HEK293 (cell line): Measurements from ENCODE around the gene OR6P1.

Experiments used
- CTCF ChIA-PET: fragments of 350-600 bp; formaldehyde crosslinking; extraction: SDS; loops from one replicate; lab custom pipeline; 2021; ENCODE audit warnings: antibody characterized with exemption; lab: Yijun Ruan, JAX
- POLR2A ChIA-PET: fragments of 300-600 bp; formaldehyde crosslinking; extraction: SDS; loops from one replicate; lab custom pipeline; 2020; ENCODE audit warnings: antibody characterized with exemption, inconsistent platforms; lab: Yijun Ruan, JAX
- H3K27ac ChIP-seq: fragments of 200-500 bp; sonication (Bioruptor generic); 2 replicates; pipeline ENCODE4 v1.5.1; 2014; ENCODE audit warnings: low read depth, low read length, control low read depth, inconsistent platforms; ENCODE audit errors: extremely low read depth
- H3K36me3 ChIP-seq, 2 experiments: fragments of 200-500 bp in 1 of 2; sonication (Bioruptor generic) in 1 of 2; 1 replicate in 1 of 2; 2 replicates in 1 of 2; pipeline ENCODE4 v1.5.1; 2014 to 2017; ENCODE audit warnings: inconsistent platforms in 2 of 2, low read length in 2 of 2; ENCODE audit not compliant: control insufficient read depth in 2 of 2, insufficient read depth in 1 of 2
- H3K4me1 ChIP-seq: fragments of 200-500 bp; sonication (Bioruptor generic); 2 replicates; pipeline ENCODE4 v1.5.1; 2014; ENCODE audit warnings: mild to moderate bottlenecking, low read length, inconsistent platforms; ENCODE audit not compliant: control insufficient read depth, insufficient read depth
- H3K4me3 ChIP-seq: 2 replicates; pipeline ENCODE4 v1.5.1; 2011; ENCODE audit warnings: low read depth, mild to moderate bottlenecking, control low read depth, low read length, moderate library complexity
- H3K9me3 ChIP-seq: fragments of 200-500 bp; sonication (Bioruptor generic); 2 replicates; pipeline ENCODE4 v1.5.1; 2014; ENCODE audit warnings: low read depth, low read length, inconsistent platforms; ENCODE audit not compliant: control insufficient read depth, insufficient read depth
- OSR2 ChIP-seq: fragments of 450-650 bp; formaldehyde crosslinking; IDR thresholded peaks from 2 replicates; pipeline ENCODE4 v1.5.1; 2016; ENCODE audit warnings: missing biosample characterization, missing genetic modification characterization
- TCF7L2 ChIP-seq: IDR thresholded peaks from 2 replicates; pipeline ENCODE4 v1.6.1; 2011; ENCODE audit warnings: low read depth, mild to moderate bottlenecking, inconsistent platforms, low read length, moderate library complexity, borderline replicate concordance
- ZBTB17 ChIP-seq: fragments of 450-650 bp; formaldehyde crosslinking; IDR thresholded peaks from 2 replicates; pipeline ENCODE4 v1.5.1; 2016; ENCODE audit warnings: missing biosample characterization, missing genetic modification characterization
- ZFP41 ChIP-seq: fragments of 450-650 bp; formaldehyde crosslinking; IDR thresholded peaks from 2 replicates; pipeline ENCODE4 v1.5.1; 2016; ENCODE audit warnings: missing biosample characterization, missing genetic modification characterization, borderline replicate concordance
- ZNF157 ChIP-seq: fragments of 450-650 bp; formaldehyde crosslinking; IDR thresholded peaks from 2 replicates; pipeline ENCODE4 v1.5.1; 2016; ENCODE audit warnings: missing biosample characterization, missing genetic modification characterization
- ZNF184 ChIP-seq: fragments of 450-650 bp; IDR thresholded peaks from 2 replicates; pipeline ENCODE4 v1.5.1; 2018; ENCODE audit warnings: missing biosample characterization, mild to moderate bottlenecking, missing genetic modification characterization
- ZNF366 ChIP-seq: fragments of 450-650 bp; formaldehyde crosslinking; conservative IDR thresholded peaks from 2 replicates; pipeline ENCODE4 v1.5.1; 2016; ENCODE audit warnings: missing biosample characterization, missing genetic modification characterization
- ZNF37A ChIP-seq: fragments of 450-650 bp; IDR thresholded peaks from 2 replicates; pipeline ENCODE4 v1.5.1; 2018; ENCODE audit warnings: missing biosample characterization, missing genetic modification characterization
- ZNF549 ChIP-seq: fragments of 450-650 bp; IDR thresholded peaks from 2 replicates; pipeline ENCODE4 v1.5.1; 2018; ENCODE audit warnings: missing biosample characterization, missing genetic modification characterization, mild to moderate bottlenecking, inconsistent platforms, moderate library complexity
- ZNF585B ChIP-seq: fragments of 450-650 bp; formaldehyde crosslinking; IDR thresholded peaks from 2 replicates; pipeline ENCODE4 v1.5.1; 2016; ENCODE audit warnings: missing biosample characterization, missing genetic modification characterization
- ZNF624 ChIP-seq: fragments of 450-650 bp; formaldehyde crosslinking; IDR thresholded peaks from 2 replicates; pipeline ENCODE4 v1.5.1; 2017; ENCODE audit warnings: missing biosample characterization, missing genetic modification characterization
- ZNF626 ChIP-seq: fragments of 450-650 bp; sonication (Bioruptor Pico); formaldehyde crosslinking; IDR thresholded peaks from 2 replicates; pipeline ENCODE4 v1.5.1; 2018; ENCODE audit warnings: missing biosample characterization, missing genetic modification characterization, inconsistent platforms
- ZNF677 ChIP-seq: fragments of 450-650 bp; IDR thresholded peaks from 2 replicates; pipeline ENCODE4 v1.5.0; 2018; ENCODE audit warnings: missing biosample characterization, mild to moderate bottlenecking, missing genetic modification characterization, moderate library complexity
- ZNF701 ChIP-seq: fragments of 450-650 bp; formaldehyde crosslinking; IDR thresholded peaks from 2 replicates; pipeline ENCODE4 v1.5.1; 2016; ENCODE audit warnings: missing biosample characterization, missing genetic modification characterization
- ZNF747 ChIP-seq: fragments of 450-650 bp; formaldehyde crosslinking; IDR thresholded peaks from 2 replicates; pipeline ENCODE4 v1.5.1; 2016; ENCODE audit warnings: missing biosample characterization, missing genetic modification characterization
- ZNF837 ChIP-seq: fragments of 450-650 bp; formaldehyde crosslinking; IDR thresholded peaks from 2 replicates; pipeline ENCODE4 v1.5.1; 2016; ENCODE audit warnings: missing biosample characterization, missing genetic modification characterization
- ZNF843 ChIP-seq: fragments of 450-650 bp; formaldehyde crosslinking; IDR thresholded peaks from 2 replicates; pipeline ENCODE4 v1.5.1; 2016; ENCODE audit warnings: missing biosample characterization, missing genetic modification characterization
- ZSCAN30 ChIP-seq: fragments of 450-650 bp; IDR thresholded peaks from 2 replicates; pipeline ENCODE4 v1.5.1; 2018; ENCODE audit warnings: missing biosample characterization, mild to moderate bottlenecking, missing genetic modification characterization, moderate library complexity
- TF ChIP-seq, protein P1 (sequence below): fragments of 450-650 bp; formaldehyde crosslinking; IDR thresholded peaks from 2 replicates; pipeline ENCODE4 v1.5.0; 2017; ENCODE audit warnings: missing biosample characterization, missing genetic modification characterization, borderline replicate concordance
- TF ChIP-seq, protein P2 (sequence below): fragments of 450-650 bp; formaldehyde crosslinking; IDR thresholded peaks from 2 replicates; pipeline ENCODE4 v1.5.1; 2016; ENCODE audit warnings: missing biosample characterization, missing genetic modification characterization
- TF ChIP-seq, protein P3 (sequence below): fragments of 450-650 bp; formaldehyde crosslinking; IDR thresholded peaks from 2 replicates; pipeline ENCODE4 v1.5.1; 2016; ENCODE audit warnings: missing biosample characterization, missing genetic modification characterization
- TF ChIP-seq, protein P4 (sequence below): fragments of 450-650 bp; formaldehyde crosslinking; IDR thresholded peaks from 2 replicates; pipeline ENCODE4 v1.5.1; 2016; ENCODE audit warnings: missing biosample characterization, missing genetic modification characterization, low read depth
- TF ChIP-seq, protein P5 (sequence below): fragments of 450-650 bp; formaldehyde crosslinking; IDR thresholded peaks from 2 replicates; pipeline ENCODE4 v1.5.1; 2016; ENCODE audit warnings: missing biosample characterization, missing genetic modification characterization
- TF ChIP-seq, protein P6 (sequence below): fragments of 450-650 bp; formaldehyde crosslinking; IDR thresholded peaks from 2 replicates; pipeline ENCODE4 v1.5.1; 2016; ENCODE audit warnings: missing biosample characterization, missing genetic modification characterization
- TF ChIP-seq, protein P7 (sequence below): fragments of 450-650 bp; formaldehyde crosslinking; IDR thresholded peaks from 2 replicates; pipeline ENCODE4; 2016; ENCODE audit warnings: missing biosample characterization, missing genetic modification characterization

Gene OR6P1

DNA sequence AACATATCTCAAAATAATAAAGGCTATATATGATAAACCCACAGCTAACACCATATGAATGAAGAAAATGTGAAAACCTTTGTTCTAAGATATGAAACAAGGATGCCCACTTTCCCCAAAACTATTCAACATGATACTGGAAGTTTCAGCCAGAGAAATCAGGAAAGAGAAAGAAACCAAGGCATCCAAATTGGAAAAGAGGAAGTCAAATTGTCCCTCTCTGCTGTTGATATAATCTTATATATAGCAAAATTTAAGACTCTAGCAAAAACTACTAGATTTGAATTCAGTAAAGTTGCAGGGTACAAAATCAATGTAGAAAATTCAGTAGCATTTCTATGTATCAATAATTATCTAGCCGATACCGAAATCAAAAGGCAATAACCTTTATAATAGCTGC lies 30.4 kb upstream of the OR6P1 start:
- no peaks in the 10 kb centered on the region for H3K9me3 ChIP-seq
- TF ChIP-seq ZNF549 (tag by site-specific recombination) (no peak), ZSCAN30 (tag by site-specific recombination) (no peak), ZNF677 (tag by site-specific recombination) (no peak), ZNF624 (tag by site-specific recombination) (no peak), TCF7L2 (no peak), ZNF626 (tag by site-specific recombination) (no peak), ZNF837 (tag by site-specific recombination) (no peak), ZBTB17 (tag by site-specific recombination) (no peak), ZNF37A (tag by site-specific recombination) (no peak), ZNF184 (tag by site-specific recombination) (no peak), ZNF366 (tag by site-specific recombination) (no peak), ZNF747 (tag by site-specific recombination) (no peak), ZNF585B (tag by site-specific recombination) (no peak)
- TF ChIP-seq, protein P1, sequence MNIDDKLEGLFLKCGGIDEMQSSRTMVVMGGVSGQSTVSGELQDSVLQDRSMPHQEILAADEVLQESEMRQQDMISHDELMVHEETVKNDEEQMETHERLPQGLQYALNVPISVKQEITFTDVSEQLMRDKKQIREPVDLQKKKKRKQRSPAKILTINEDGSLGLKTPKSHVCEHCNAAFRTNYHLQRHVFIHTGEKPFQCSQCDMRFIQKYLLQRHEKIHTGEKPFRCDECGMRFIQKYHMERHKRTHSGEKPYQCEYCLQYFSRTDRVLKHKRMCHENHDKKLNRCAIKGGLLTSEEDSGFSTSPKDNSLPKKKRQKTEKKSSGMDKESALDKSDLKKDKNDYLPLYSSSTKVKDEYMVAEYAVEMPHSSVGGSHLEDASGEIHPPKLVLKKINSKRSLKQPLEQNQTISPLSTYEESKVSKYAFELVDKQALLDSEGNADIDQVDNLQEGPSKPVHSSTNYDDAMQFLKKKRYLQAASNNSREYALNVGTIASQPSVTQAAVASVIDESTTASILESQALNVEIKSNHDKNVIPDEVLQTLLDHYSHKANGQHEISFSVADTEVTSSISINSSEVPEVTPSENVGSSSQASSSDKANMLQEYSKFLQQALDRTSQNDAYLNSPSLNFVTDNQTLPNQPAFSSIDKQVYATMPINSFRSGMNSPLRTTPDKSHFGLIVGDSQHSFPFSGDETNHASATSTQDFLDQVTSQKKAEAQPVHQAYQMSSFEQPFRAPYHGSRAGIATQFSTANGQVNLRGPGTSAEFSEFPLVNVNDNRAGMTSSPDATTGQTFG (tag by site-specific recombination): no peak
- TF ChIP-seq, all 188 proteins: peak for 0
- H3K36me3 ChIP-seq: no peaks in the 10 kb centered on the region
- no peaks in the 10 kb centered on the region for H3K4me1 ChIP-seq
- no peak overlapping the region for H3K27ac ChIP-seq
- ChIA-PET POLR2A (no interaction called here), CTCF (interaction anchor here (0.7 kb wide), 1 partner anchor 113 kb away, joined by 3 read pairs; no protein-coding TSS in a partner anchor)
- no peak overlapping the region for H3K4me3 ChIP-seq

DNA sequence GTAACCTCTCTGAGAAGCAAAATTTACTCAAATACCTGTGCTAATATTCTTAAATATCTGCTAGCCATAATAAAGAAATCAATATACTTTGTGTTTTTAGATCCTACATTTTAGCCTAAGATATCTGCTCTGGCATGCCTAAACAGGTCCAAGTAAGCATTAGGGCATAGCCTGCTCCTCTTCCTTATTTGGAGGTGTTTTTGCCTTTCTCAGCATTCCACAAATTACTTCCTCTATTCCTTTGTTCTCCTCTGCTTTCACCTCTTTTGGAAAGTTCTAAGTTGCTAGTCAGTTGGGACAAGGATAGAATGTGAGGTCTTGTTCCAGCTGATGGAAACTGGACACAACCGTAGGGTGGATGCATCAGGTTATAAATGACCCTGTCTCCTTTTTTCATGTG lies 16.6 kb upstream of the OR6P1 start:
- Histone ChIP-seq H3K9me3 (no peaks in the 10 kb centered on the region), H3K4me3 (no peak overlapping the region), H3K27ac (no peak overlapping the region), H3K4me1 (no peaks in the 10 kb centered on the region), H3K36me3 (no peaks in the 10 kb centered on the region)
- POLR2A ChIA-PET: no interaction called here
- CTCF ChIA-PET: no interaction called here
- TF ChIP-seq, protein P2, sequence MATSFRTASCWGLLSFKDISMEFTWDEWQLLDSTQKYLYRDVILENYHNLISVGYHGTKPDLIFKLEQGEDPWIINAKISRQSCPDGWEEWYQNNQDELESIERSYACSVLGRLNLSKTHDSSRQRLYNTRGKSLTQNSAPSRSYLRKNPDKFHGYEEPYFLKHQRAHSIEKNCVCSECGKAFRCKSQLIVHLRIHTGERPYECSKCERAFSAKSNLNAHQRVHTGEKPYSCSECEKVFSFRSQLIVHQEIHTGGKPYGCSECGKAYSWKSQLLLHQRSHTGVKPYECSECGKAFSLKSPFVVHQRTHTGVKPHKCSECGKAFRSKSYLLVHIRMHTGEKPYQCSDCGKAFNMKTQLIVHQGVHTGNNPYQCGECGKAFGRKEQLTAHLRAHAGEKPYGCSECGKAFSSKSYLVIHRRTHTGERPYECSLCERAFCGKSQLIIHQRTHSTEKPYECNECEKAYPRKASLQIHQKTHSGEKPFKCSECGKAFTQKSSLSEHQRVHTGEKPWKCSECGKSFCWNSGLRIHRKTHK: no peak
- TF ChIP-seq ZNF701 (tag by site-specific recombination) (no peak), ZFP41 (no peak), OSR2 (no peak), ZNF157 (tag by site-specific recombination) (no peak), ZNF843 (no peak), ZNF837 (tag by site-specific recombination) (no peak)
- TF ChIP-seq, protein P3, sequence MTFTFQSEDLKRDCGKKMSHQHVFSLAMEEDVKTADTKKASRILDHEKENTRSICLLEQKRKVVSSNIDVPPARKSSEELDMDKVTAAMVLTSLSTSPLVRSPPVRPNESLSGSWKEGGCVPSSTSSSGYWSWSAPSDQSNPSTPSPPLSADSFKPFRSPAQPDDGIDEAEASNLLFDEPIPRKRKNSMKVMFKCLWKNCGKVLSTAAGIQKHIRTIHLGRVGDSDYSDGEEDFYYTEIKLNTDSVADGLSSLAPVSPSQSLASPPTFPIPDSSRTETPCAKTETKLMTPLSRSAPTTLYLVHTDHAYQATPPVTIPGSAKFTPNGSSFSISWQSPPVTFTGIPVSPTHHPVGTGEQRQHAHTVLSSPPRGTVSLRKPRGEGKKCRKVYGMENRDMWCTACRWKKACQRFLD (tag by site-specific recombination): no peak
- TF ChIP-seq, protein P4, sequence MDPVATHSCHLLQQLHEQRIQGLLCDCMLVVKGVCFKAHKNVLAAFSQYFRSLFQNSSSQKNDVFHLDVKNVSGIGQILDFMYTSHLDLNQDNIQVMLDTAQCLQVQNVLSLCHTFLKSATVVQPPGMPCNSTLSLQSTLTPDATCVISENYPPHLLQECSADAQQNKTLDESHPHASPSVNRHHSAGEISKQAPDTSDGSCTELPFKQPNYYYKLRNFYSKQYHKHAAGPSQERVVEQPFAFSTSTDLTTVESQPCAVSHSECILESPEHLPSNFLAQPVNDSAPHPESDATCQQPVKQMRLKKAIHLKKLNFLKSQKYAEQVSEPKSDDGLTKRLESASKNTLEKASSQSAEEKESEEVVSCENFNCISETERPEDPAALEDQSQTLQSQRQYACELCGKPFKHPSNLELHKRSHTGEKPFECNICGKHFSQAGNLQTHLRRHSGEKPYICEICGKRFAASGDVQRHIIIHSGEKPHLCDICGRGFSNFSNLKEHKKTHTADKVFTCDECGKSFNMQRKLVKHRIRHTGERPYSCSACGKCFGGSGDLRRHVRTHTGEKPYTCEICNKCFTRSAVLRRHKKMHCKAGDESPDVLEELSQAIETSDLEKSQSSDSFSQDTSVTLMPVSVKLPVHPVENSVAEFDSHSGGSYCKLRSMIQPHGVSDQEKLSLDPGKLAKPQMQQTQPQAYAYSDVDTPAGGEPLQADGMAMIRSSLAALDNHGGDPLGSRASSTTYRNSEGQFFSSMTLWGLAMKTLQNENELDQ (tag by site-specific recombination): no peak
- TF ChIP-seq, protein P5, sequence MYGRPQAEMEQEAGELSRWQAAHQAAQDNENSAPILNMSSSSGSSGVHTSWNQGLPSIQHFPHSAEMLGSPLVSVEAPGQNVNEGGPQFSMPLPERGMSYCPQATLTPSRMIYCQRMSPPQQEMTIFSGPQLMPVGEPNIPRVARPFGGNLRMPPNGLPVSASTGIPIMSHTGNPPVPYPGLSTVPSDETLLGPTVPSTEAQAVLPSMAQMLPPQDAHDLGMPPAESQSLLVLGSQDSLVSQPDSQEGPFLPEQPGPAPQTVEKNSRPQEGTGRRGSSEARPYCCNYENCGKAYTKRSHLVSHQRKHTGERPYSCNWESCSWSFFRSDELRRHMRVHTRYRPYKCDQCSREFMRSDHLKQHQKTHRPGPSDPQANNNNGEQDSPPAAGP: no peak
- TF ChIP-seq, protein P6, sequence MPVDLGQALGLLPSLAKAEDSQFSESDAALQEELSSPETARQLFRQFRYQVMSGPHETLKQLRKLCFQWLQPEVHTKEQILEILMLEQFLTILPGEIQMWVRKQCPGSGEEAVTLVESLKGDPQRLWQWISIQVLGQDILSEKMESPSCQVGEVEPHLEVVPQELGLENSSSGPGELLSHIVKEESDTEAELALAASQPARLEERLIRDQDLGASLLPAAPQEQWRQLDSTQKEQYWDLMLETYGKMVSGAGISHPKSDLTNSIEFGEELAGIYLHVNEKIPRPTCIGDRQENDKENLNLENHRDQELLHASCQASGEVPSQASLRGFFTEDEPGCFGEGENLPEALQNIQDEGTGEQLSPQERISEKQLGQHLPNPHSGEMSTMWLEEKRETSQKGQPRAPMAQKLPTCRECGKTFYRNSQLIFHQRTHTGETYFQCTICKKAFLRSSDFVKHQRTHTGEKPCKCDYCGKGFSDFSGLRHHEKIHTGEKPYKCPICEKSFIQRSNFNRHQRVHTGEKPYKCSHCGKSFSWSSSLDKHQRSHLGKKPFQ (tag by site-specific recombination): no peak
- TF ChIP-seq, protein P7, sequence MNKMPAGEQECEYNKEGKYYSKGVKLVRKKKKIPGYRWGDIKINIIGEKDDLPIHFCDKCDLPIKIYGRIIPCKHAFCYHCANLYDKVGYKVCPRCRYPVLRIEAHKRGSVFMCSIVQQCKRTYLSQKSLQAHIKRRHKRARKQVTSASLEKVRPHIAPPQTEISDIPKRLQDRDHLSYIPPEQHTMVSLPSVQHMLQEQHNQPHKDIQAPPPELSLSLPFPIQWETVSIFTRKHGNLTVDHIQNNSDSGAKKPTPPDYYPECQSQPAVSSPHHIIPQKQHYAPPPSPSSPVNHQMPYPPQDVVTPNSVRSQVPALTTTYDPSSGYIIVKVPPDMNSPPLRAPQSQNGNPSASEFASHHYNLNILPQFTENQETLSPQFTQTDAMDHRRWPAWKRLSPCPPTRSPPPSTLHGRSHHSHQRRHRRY (tag by site-specific recombination): no peak
